COLO668 (cell line): ENCODE results near the gene ADAMTS14.

ENCODE experiments used
- DNase-seq: peaks from one replicate; lab custom pipeline; 2025; ENCODE audit not compliant: unreplicated experiment; lab: John Stamatoyannopoulos, UW

Gene ADAMTS14

DNA sequence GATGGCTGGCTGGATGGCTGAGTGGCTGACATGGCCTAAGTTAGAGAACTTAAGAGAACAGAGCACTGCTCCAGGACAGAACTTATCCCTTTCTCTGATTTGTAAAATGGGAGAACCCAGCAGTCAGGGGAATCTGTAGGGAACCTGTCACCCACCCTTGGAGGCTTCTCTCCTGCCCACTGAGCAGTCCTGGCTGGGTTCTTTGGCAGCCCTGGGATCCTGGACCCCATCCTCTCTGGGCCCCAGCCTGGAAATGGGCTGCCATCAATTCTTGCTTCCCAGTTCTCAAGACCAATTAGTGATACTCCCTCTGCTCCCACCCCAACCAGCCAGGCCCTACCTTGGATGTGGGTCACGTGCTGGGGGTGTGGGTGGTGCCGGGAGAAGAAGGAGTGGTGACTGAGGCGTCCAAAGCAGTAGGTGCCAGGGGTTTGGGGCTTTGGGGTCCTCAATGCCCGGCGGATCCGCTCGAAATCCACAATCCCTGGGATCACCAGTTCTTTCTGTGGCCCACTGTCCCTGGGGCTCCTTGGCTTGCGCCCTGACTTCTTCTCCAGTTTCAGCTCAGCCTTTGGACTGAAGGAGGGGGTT, 109.2 kb downstream of the ADAMTS14 start:
- DNase-seq, result no peak

GRCh38 chr10:70782086-70782745, 109.9 kb downstream of the ADAMTS14 start:
- DNase-seq, result no peak

DNA sequence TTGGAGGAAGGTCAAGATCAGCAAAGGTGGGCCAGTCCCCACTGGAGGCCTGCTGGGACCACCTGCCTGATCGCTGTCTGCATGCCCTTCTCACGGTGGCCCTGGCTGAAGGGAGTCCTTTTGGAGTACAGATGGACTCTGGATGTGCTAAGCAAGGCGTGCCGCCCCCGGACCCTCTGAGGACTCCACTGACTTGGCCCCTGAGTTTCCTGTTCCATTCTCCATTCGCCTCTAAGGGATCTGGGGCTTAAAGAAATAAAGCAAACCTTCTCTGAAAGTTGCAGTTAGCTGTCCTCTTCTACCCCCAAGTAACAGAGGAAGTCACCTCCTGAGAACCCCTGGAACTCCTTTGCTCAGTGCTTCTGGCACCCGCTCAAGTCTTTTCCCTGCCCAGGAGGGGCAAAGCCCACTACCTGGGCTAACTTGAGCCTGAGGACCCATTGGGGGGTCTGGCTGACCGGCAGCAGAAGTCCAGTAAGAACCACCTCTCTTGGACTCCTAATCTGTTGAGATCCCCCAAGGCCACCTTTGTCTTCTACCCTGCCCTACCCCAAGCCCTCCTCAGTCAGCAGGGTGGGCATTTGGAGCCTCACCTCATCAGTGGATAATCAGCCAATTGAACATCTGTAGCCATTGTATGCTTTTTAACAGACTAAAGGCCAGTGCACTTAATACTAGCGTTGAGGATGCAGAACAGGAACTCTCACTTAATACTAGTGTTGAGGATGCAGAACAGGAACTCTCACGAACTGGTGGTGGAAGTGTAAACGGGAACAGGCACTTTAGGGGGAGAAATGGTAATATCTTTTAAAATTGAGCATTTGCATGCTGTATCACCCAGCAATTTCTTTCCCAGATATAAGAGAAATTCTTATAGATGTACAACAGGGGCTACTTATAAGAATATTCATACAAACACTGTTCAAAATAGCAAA, 110.7 kb downstream of the ADAMTS14 start:
- no peak for DNase-seq

DNA sequence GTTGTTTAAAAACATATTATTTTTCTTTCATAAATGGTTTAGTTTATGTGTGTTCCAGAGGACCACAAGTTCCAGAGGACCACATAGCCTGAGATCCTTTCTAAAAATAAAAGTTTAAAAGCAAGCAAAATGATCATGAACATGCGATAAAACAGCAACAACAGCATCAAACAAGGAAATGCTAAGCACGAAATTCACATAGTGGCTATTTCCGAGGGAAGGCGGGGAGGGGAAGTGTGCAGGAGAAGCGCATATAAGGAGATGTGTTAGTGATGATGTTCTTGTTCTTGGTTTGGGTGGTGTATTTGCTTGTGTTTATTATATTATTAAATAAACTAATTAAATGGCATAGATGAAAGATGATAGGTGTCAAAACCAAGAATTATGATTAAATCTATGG, 111.7 kb downstream of the ADAMTS14 start:
- no peak for DNase-seq

GRCh38 chr10:70784471-70784870, 112.2 kb downstream of the ADAMTS14 start:
- no peak for DNase-seq

DNA sequence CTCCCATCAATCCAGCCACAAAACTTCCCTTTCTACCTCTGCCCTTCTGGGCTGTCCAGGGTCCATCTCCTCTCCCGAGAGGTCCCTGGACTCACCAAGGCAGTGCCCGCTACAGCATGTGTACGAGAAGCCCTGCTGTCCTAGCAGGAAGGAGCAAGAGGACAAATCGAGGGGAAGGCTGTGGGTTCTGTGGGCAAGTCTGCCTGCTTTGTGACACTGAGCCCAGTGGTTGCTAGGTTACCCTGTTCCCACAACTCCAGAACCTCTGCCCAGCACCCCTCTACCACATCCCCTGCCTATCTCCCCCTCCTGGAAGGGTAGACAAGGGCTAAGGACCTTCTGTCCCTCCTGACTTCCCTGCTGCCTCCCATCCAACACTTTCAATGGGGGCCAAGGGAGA, 112.9 kb downstream of the ADAMTS14 start, which contains the start of gene TBATA:
Gene TBATA, minus strand, starts transcription at position 188 of the 400 bp plus-strand sequence. CDS start 1,998 bp downstream, outside the sequence.
- no peak for DNase-seq

GRCh38 chr10:70786799-70787415, 114.6 kb downstream of the ADAMTS14 start:
- no peak for DNase-seq

DNA sequence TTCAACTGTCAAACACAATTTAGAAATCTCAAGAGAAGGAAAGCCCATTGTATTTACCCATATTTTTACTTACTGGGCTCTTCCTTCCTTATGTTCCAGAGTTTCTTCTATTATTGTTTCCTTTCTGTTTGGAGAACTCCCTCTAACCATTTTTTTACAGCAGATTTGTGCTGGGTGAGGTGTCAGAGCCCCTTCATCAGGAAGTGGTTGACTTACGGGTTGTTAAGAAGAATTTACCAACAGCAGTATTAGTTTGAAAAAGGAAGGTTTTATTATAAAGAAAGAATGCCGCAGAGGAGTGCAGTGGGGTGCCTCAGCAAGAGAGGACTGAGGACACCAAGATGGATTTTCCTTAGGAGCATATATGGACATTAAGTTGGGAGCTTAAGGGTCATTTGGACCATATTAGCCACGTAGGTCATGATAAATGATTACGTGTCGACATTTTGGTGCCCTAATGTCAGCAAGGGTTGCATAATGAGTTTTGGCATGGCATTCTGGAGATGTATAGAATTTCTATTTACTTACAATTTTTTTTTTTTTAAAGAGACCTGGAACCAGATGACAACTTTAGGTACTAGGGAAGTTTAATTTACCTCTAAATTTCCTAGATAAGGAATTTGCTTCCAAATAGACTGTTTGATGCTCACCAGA, 119.2 kb downstream of the ADAMTS14 start:
- DNase-seq, result no peak

GRCh38 chr10:70795613-70796012, 123.3 kb downstream of the ADAMTS14 start:
- DNase-seq, result no peak

DNA sequence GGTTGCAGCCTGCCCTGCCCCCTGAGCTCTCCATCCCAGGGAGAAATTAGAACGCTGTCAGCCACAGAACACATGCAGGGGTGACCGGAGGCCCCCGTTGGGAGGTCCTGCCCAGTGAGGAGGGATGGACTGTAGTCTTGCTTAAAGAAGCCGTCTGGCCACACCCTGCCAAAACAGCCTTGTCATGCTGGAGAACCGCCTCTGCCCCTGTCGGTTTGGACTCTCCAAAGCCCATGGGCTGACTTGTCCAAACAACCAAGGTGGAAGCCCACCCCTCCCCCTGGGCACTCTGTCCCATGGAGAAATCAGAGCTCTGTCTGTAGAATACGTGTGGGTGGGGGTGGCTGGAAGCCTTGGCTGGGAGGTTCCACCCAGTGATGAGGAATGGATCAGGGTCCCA, 125.5 kb downstream of the ADAMTS14 start:
- DNase-seq, result no peak

- DNase-seq, result no peak
Measured at GRCh38 chr10:70799124-70799523, 126.8 kb downstream of the ADAMTS14 start.

DNA sequence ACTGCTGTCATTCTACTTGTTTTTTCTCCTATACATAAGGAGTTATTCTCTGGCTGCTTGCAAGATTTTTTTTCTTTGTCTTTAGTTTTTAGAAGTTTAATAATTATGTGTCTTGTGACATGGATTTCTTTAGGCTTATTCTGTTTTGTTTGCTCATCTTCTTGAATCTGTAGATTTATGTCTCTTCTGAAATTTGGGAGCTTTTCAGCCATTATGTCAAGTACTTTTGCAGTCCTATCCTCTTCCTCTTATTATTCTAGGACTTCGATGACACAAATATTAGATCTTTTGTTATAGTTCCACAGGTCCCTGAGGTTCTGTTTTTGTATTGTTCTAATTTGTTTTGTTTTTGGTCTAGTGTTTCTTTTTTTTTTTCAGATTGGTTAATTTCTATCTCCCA, 129.5 kb downstream of the ADAMTS14 start:
- DNase-seq, result no peak

GRCh38 chr10:70803775-70804420, 131.6 kb downstream of the ADAMTS14 start:
- peak; percentile 53 for DNase-seq

- peak; percentile 17 for DNase-seq
Measured at GRCh38 chr10:70804421-70804808, 132.1 kb downstream of the ADAMTS14 start.

- DNase-seq, result no peak
Measured at GRCh38 chr10:70805619-70806215, 133.4 kb downstream of the ADAMTS14 start.

- DNase-seq, result no peak
Measured at GRCh38 chr10:70806841-70807240, 134.5 kb downstream of the ADAMTS14 start.

DNA sequence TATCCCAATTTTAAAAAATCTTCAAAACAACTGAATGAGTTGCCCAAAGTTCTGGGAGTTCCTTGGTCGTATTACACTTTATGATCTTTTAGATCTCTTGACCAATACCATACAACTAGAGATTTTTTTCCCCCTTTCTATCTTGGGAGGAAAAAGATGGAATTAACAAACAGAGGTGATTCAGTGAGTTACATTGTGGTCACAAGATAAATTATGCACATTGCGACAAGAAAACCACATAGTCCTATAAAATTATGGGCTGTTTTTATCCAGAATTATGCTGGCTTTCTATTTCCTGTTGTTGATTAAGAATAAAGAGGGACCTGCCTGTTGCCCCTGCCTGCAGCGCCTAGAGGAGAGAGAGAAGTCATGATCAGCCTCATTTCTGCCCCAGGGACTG, 135.2 kb downstream of the ADAMTS14 start:
- DNase-seq, result no peak

GRCh38 chr10:70809011-70809611, 136.8 kb downstream of the ADAMTS14 start:
- DNase-seq, result no peak

GRCh38 chr10:70809726-70810125, 137.4 kb downstream of the ADAMTS14 start:
- DNase-seq, result no peak

DNA sequence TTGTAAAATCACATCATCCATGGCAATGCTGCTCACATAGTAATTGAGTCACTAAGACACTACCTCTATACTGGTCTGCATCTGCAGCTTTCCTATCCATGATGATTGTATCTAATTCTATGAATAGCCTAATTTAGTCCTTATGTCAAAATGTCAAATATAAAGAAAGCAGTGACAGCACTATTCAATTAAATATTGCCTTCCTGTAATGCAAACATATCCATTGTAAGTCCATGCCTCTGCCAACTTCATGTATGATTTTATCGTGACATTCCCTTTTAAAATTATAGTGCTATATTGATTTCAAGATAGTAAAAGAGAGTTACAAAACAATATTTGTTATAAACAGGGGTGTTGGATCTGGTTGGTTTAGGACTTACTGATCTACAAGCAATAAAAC, 138.7 kb downstream of the ADAMTS14 start:
- DNase-seq, result no peak
